IPS-18a (cell line): ENCODE results near the gene DDX10.
"Not testable (repeated sequence)": the region's sequence is repeated elsewhere in the genome, so short reads cannot be mapped to it uniquely, and the experiment has no call there.

Experiments
- H3K27ac ChIP-seq: one replicate; pipeline ENCODE4 v1.5.1; 2013; ENCODE audit warnings: low read length
- H3K27me3 ChIP-seq: one replicate; pipeline ENCODE4 v1.6.1; 2013; ENCODE audit warnings: mild to moderate bottlenecking, low read length; ENCODE audit not compliant: control insufficient read depth, insufficient read depth
- H3K36me3 ChIP-seq: one replicate; pipeline ENCODE4 v1.6.1; 2013; ENCODE audit warnings: low read depth, low read length; ENCODE audit not compliant: control insufficient read depth
- H3K4me1 ChIP-seq: one replicate; pipeline ENCODE4 v1.6.1; 2013; ENCODE audit warnings: low read depth, low read length; ENCODE audit not compliant: control insufficient read depth
- H3K4me3 ChIP-seq: one replicate; pipeline ENCODE4 v1.5.1; 2013; ENCODE audit warnings: low read length
- H3K9ac ChIP-seq: one replicate; pipeline ENCODE4 v1.6.1; 2013; ENCODE audit warnings: mild to moderate bottlenecking, low read length, moderate library complexity
- H3K9me3 ChIP-seq: one replicate; pipeline ENCODE4 v1.6.1; 2013; ENCODE audit warnings: low read depth, low read length; ENCODE audit not compliant: control insufficient read depth

The DDX10 gene

GRCh38 chr11:108635106-108635505, 29.8 kb upstream of the DDX10 start:
- no peaks in the 10 kb centered on the region for H3K36me3 ChIP-seq
- H3K9me3 ChIP-seq, result no peaks in the 10 kb centered on the region
- no peak overlapping the region for H3K4me3 ChIP-seq
- peaks cover 11% of the 10 kb centered on the region for H3K4me1 ChIP-seq
- H3K9ac ChIP-seq, result no peak overlapping the region
- no peak overlapping the region for H3K27ac ChIP-seq
- no peaks in the 10 kb centered on the region for H3K27me3 ChIP-seq

GRCh38 chr11:108636222-108636621, 28.6 kb upstream of the DDX10 start:
- Histone ChIP-seq H3K27ac (no peak overlapping the region), H3K4me3 (no peak overlapping the region), H3K4me1 (peaks cover 11% of the 10 kb centered on the region), H3K27me3 (no peaks in the 10 kb centered on the region), H3K36me3 (no peaks in the 10 kb centered on the region), H3K9ac (no peak overlapping the region), H3K9me3 (no peaks in the 10 kb centered on the region)

GRCh38 chr11:108639146-108639545, 25.7 kb upstream of the DDX10 start:
- Histone ChIP-seq H3K4me1 (peaks cover 4% of the 10 kb centered on the region), H3K27me3 (no peaks in the 10 kb centered on the region), H3K36me3 (no peaks in the 10 kb centered on the region), H3K9me3 (no peaks in the 10 kb centered on the region), H3K9ac (no peak overlapping the region), H3K4me3 (no peak overlapping the region), H3K27ac (no peak overlapping the region)

GRCh38 chr11:108641752-108642151, 23.1 kb upstream of the DDX10 start:
- H3K27ac ChIP-seq, H3K27me3 ChIP-seq, H3K4me3 ChIP-seq, H3K9me3 ChIP-seq, H3K9ac ChIP-seq, H3K36me3 ChIP-seq: not testable (repeated sequence)
- peaks cover 10% of the 10 kb centered on the region for H3K4me1 ChIP-seq

GRCh38 chr11:108643974-108644373, 20.9 kb upstream of the DDX10 start:
- Histone ChIP-seq H3K9ac (no peak overlapping the region), H3K27me3 (no peaks in the 10 kb centered on the region), H3K36me3 (no peaks in the 10 kb centered on the region), H3K9me3 (no peaks in the 10 kb centered on the region), H3K4me3 (no peak overlapping the region), H3K4me1 (peaks cover 10% of the 10 kb centered on the region), H3K27ac (no peak overlapping the region)

GRCh38 chr11:108645970-108646369, 18.9 kb upstream of the DDX10 start:
- H3K36me3 ChIP-seq, result no peaks in the 10 kb centered on the region
- H3K27me3 ChIP-seq, result no peaks in the 10 kb centered on the region
- no peak overlapping the region for H3K9ac ChIP-seq
- peaks cover 10% of the 10 kb centered on the region for H3K4me1 ChIP-seq
- no peaks in the 10 kb centered on the region for H3K9me3 ChIP-seq
- no peak overlapping the region for H3K27ac ChIP-seq
- no peak overlapping the region for H3K4me3 ChIP-seq

- Histone ChIP-seq H3K9me3 (no peaks in the 10 kb centered on the region), H3K27me3 (no peaks in the 10 kb centered on the region), H3K4me1 (peaks cover 10% of the 10 kb centered on the region), H3K36me3 (no peaks in the 10 kb centered on the region), H3K9ac (no peak overlapping the region), H3K4me3 (no peak overlapping the region), H3K27ac (no peak overlapping the region)
Measured at GRCh38 chr11:108647387-108647700, 17.5 kb upstream of the DDX10 start.

GRCh38 chr11:108647701-108648527, 17.0 kb upstream of the DDX10 start:
- H3K27me3 ChIP-seq, result no peaks in the 10 kb centered on the region
- no peak overlapping the region for H3K4me3 ChIP-seq
- no peaks in the 10 kb centered on the region for H3K9me3 ChIP-seq
- H3K27ac ChIP-seq, result no peak overlapping the region
- H3K36me3 ChIP-seq, result no peaks in the 10 kb centered on the region
- H3K9ac ChIP-seq, result no peak overlapping the region
- H3K4me1 ChIP-seq, result peaks cover 10% of the 10 kb centered on the region

- no peak overlapping the region for H3K4me3 ChIP-seq
- H3K9me3 ChIP-seq, result no peaks in the 10 kb centered on the region
- no peak overlapping the region for H3K9ac ChIP-seq
- peaks cover 10% of the 10 kb centered on the region for H3K4me1 ChIP-seq
- H3K27me3 ChIP-seq, result no peaks in the 10 kb centered on the region
- no peak overlapping the region for H3K27ac ChIP-seq
- H3K36me3 ChIP-seq, result no peaks in the 10 kb centered on the region
Measured at GRCh38 chr11:108648528-108648885, 16.4 kb upstream of the DDX10 start.

GRCh38 chr11:108654100-108654499, 10.8 kb upstream of the DDX10 start:
- not testable (repeated sequence) for H3K9ac ChIP-seq, H3K4me3 ChIP-seq, H3K36me3 ChIP-seq, H3K9me3 ChIP-seq, H3K27me3 ChIP-seq, H3K27ac ChIP-seq, H3K4me1 ChIP-seq

- Histone ChIP-seq H3K9ac (no peak overlapping the region), H3K27me3 (no peaks in the 10 kb centered on the region)
Measured at GRCh38 chr11:108654994-108655631, 9.8 kb upstream of the DDX10 start.

GRCh38 chr11:108662700-108663099, 2.2 kb upstream of the DDX10 start:
- peaks cover 3% of the 10 kb centered on the region for H3K4me1 ChIP-seq
- H3K27ac ChIP-seq, result no peak overlapping the region
- no peaks in the 10 kb centered on the region for H3K27me3 ChIP-seq
- H3K9me3 ChIP-seq, result no peaks in the 10 kb centered on the region
- no peak overlapping the region for H3K9ac ChIP-seq
- no peaks in the 10 kb centered on the region for H3K36me3 ChIP-seq
- H3K4me3 ChIP-seq, result no peak overlapping the region

More at GRCh38 chr11:108654994-108655631, 9.8 kb upstream of the DDX10 start:
- H3K9me3 ChIP-seq, result no peaks in the 10 kb centered on the region
- no peak overlapping the region for H3K4me3 ChIP-seq
- H3K4me1 ChIP-seq, result no peaks in the 10 kb centered on the region
- no peak overlapping the region for H3K27ac ChIP-seq
- H3K36me3 ChIP-seq, result no peaks in the 10 kb centered on the region
